ENCODE measurements around the gene YKT6.

- no peak for TF ChIP-seq POLR2AphosphoS5 (IDR thresholded peaks at IDR 0.05; ENCODE audit: low read depth, low read length)
- no peak for TF ChIP-seq TAF1 (IDR thresholded peaks at IDR 0.05; ENCODE audit: borderline replicate concordance, low read depth, low read length)
- no peak for TF ChIP-seq POLR2A (IDR thresholded peaks at IDR 0.05; ENCODE audit: low read depth, low read length)
Measured at GRCh38 chr7:44259547-44260457, 59.0 kb downstream of the YKT6 start.

All from GM12892 (cell line).